Breast epithelium (tissue), 4 donors: ENCODE data around the gene LURAP1L. TPM values are rescaled to one million over a fixed set of nuclear protein-coding genes. Genes with fewer than 3 reads are reported as not detected.

ENCODE experiments used
- DNase-seq, 2 donors: peaks; one replicate each; pipeline ENCODE4 v3.0.0-alpha.2; 2019; ENCODE audit warnings: low spot score in 2 of 2
- H3K27ac ChIP-seq, 2 donors: fragments of 200-600 bp; sonication (generic) in 1 of 2; one replicate each; pipeline ENCODE4 v1.5.1; 2016 to 2019; ENCODE audit warnings: mild to moderate bottlenecking in 1 of 2
- H3K27me3 ChIP-seq, 2 donors: fragments of 200-600 bp; sonication (generic) in 1 of 2; one replicate each; pipeline versions ENCODE4 v1.5.1 to v1.6.0; 2017 to 2019; ENCODE audit warnings: control low read depth in 1 of 2, mild to moderate bottlenecking in 1 of 2
- H3K36me3 ChIP-seq: fragments of 200-600 bp; one replicate; pipeline ENCODE4 v1.5.1; 2019
- H3K4me1 ChIP-seq, 2 donors: fragments of 200-600 bp; sonication (generic); one replicate each; pipeline ENCODE4 v1.5.1; 2016 to 2019; ENCODE audit warnings: control low read depth in 1 of 2
- H3K4me3 ChIP-seq, 3 donors: fragments of 200-600 bp; sonication (generic); 1 replicate in 2 of 3; 2 replicates in 1 of 3; pipeline ENCODE4 v1.5.1; 2016 to 2019; ENCODE audit warnings: mild to moderate bottlenecking in 3 of 3, moderate library complexity in 2 of 3
- H3K9me3 ChIP-seq, 2 donors: fragments of 200-600 bp; sonication (generic) in 1 of 2; one replicate each; pipeline ENCODE4 v1.5.1; 2016 to 2019; ENCODE audit warnings: control low read depth in 1 of 2
- POLR2A ChIP-seq: fragments of 450-650 bp; IDR thresholded peaks from one replicate; pipeline ENCODE4 v1.6.1; 2016; ENCODE audit warnings: antibody characterized with exemption, mild to moderate bottlenecking, moderate library complexity
- POLR2AphosphoS5 ChIP-seq, 3 donors: sonication (generic); formaldehyde crosslinking; IDR thresholded peaks; one replicate each; pipeline ENCODE4 v1.6.1; 2017; ENCODE audit warnings: antibody characterized with exemption in 3 of 3
- intact Hi-C: fragments of 100-400 bp; cut with DNase I; formaldehyde crosslinking; loops from one replicate; pipeline ENCODE4 v1.15.1; 2023; ENCODE audit warnings: low total_unique reads
- total RNA-seq, 3 donors: library from RNA; depleted of rRNA; stranded (reverse); fragments of >200 nt; gene quantifications; one replicate each; pipeline ENCODE4 v1.1.0, GENCODE V29; 2016
- TF ChIP-seq, protein P1 (sequence below), 3 donors: fragments of 450-650 bp; IDR thresholded peaks; one replicate each; pipeline ENCODE4 v1.5.1; 2016 to 2017; ENCODE audit warnings: antibody characterized with exemption in 3 of 3, mild to moderate bottlenecking in 3 of 3, moderate library complexity in 3 of 3

LURAP1L gene
- total RNA-seq, 3 donors from 2014 or later = 12.3 to 25.2 (median 24.1) TPM

DNA sequence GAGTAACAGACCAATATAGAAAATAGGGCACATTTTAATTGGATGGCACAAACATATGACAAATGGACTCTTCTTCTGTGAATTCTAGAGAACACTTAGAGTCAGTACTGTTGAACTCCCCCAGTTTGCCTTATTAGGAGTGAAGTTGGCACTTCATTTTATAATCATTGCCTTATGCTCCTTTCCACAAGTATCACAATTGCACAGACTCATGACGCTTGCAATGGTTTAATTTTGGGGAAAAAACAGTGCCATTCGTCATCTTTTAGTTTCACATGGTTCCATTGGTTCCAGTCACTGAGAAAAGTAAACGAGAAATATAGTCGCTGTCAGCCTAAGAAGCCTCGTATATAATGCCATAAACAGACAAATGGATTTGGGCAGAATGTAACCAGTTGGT is 71.2 kb downstream of the LURAP1L start:
- no peaks in the 10 kb centered on the region for H3K36me3 ChIP-seq
- H3K4me3 ChIP-seq = no peak overlapping the region
- DNase-seq = no peak
- no peaks in the 10 kb centered on the region for H3K27me3 ChIP-seq
- intact Hi-C loops = no loop called here
- TF ChIP-seq, protein P1, sequence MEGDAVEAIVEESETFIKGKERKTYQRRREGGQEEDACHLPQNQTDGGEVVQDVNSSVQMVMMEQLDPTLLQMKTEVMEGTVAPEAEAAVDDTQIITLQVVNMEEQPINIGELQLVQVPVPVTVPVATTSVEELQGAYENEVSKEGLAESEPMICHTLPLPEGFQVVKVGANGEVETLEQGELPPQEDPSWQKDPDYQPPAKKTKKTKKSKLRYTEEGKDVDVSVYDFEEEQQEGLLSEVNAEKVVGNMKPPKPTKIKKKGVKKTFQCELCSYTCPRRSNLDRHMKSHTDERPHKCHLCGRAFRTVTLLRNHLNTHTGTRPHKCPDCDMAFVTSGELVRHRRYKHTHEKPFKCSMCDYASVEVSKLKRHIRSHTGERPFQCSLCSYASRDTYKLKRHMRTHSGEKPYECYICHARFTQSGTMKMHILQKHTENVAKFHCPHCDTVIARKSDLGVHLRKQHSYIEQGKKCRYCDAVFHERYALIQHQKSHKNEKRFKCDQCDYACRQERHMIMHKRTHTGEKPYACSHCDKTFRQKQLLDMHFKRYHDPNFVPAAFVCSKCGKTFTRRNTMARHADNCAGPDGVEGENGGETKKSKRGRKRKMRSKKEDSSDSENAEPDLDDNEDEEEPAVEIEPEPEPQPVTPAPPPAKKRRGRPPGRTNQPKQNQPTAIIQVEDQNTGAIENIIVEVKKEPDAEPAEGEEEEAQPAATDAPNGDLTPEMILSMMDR (IDR thresholded peaks at IDR 0.05) = no peak
- no peak for TF ChIP-seq POLR2AphosphoS5 (IDR thresholded peaks at IDR 0.05)
- TF ChIP-seq POLR2A = no peak
- no peaks in the 10 kb centered on the region for H3K4me1 ChIP-seq
- H3K9me3 ChIP-seq = no peaks in the 10 kb centered on the region
- H3K27ac ChIP-seq = no peak overlapping the region

DNA sequence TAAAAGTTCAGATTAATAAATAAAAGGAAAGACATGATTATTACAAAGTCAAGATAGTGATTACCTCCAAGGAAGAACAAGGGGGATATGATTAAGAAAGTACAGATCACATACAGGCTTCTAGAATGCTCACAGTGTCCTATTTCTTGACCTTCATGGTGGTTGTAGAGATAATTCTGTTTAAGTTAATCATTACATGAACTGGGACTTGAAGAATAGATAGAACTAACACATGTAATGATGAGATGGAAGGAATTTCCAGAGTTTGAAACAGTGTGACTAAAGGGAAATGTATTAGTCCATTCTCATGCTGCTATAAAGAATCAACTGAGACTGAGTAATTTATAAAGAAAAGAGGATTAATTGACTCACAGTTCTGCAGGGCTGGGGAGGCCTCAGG is 72.7 kb downstream of the LURAP1L start:
- no peak overlapping the region for H3K27ac ChIP-seq
- H3K27me3 ChIP-seq = no peaks in the 10 kb centered on the region
- no peaks in the 10 kb centered on the region for H3K4me1 ChIP-seq
- TF ChIP-seq POLR2A (no peak), POLR2AphosphoS5 (IDR thresholded peaks at IDR 0.05) (no peak)
- TF ChIP-seq, protein P1 (IDR thresholded peaks at IDR 0.05) = no peak
- intact Hi-C loops = no loop called here
- no peak overlapping the region for H3K4me3 ChIP-seq
- no peaks in the 10 kb centered on the region for H3K9me3 ChIP-seq
- no peak for DNase-seq
- no peaks in the 10 kb centered on the region for H3K36me3 ChIP-seq

DNA sequence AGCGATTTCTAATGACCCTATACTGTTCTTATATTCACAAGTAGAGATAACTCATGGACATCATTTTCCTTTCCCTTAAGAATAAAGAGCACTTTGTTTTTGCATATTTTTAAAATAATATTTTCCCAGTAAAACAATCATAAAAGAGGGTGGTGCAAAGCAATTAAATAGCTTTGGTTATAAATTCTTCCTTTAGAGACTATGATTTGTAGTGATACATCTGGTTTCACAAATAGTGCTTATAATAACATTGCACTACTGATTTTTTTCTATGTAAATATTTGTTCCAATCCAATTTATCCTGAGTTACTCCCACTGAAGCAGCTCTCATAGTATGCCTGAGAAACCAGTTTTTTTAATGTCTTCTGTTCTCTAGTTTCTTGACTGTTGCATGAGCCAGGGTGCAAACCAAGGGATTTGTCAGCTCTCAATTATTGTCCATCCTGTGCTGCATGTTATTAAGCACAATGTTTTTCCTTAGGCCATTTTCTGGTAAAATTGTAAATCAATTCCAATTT is 74.7 kb downstream of the LURAP1L start:
- TF ChIP-seq POLR2A = no peak
- TF ChIP-seq, protein P1 (IDR thresholded peaks at IDR 0.05) = no peak
- TF ChIP-seq POLR2AphosphoS5 (IDR thresholded peaks at IDR 0.05) = no peak
- peak overlapping the region in 1 of 2 donors; percentile 70 for H3K27ac ChIP-seq
- no peak overlapping the region for H3K4me3 ChIP-seq
- no peak for DNase-seq
- no peaks in the 10 kb centered on the region for H3K4me1 ChIP-seq
- no peaks in the 10 kb centered on the region for H3K27me3 ChIP-seq
- H3K9me3 ChIP-seq = no peaks in the 10 kb centered on the region
- H3K36me3 ChIP-seq = no peaks in the 10 kb centered on the region
- intact Hi-C loops = no loop called here

DNA sequence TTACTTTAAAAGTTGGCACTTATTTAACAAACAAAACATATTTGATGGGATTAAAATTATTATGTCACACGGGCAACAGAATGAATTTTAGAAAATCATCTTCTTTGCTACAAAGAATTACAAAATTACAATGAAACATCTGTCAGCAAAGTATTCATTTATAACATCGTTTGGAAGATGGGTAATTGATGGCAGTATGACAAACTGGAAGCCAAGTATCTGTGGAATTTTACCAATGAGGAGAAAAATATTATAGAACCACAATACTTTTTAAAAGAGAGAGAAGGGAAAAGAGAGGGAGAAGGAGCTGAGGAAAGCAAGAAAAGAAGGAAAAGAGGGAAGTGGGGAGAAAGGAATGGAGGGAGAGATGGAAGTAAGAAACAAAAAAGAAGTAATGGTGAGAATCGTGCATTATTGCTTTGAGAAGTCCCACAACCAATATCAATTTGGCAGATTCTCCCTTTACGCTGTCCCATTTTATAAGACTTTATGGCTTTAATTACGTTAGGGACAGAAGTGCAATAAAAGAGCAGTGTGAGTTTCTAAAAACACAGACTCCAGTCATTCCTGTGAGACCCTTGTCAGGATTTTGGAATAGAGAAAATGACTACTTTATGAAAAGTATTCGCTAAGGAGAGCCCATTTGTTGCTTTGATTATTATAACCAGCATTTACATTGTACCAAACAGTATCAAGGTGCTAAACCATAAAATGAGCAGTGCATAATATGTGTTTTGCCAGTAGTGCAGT is 76.7 kb downstream of the LURAP1L start:
- TF ChIP-seq POLR2A = no peak
- TF ChIP-seq, protein P1 (IDR thresholded peaks at IDR 0.05) = no peak
- TF ChIP-seq POLR2AphosphoS5 (IDR thresholded peaks at IDR 0.05) = no peak
- Histone ChIP-seq H3K4me3 (no peak overlapping the region), H3K9me3 (no peaks in the 10 kb centered on the region), H3K4me1 (no peaks in the 10 kb centered on the region), H3K27me3 (no peaks in the 10 kb centered on the region), H3K27ac (no peak overlapping the region), H3K36me3 (no peaks in the 10 kb centered on the region)
- no peak for DNase-seq
- intact Hi-C loops = no loop called here

- Histone ChIP-seq H3K9me3 (no peaks in the 10 kb centered on the region), H3K36me3 (no peaks in the 10 kb centered on the region), H3K27ac (no peak overlapping the region), H3K4me1 (no peaks in the 10 kb centered on the region), H3K4me3 (no peak overlapping the region), H3K27me3 (no peaks in the 10 kb centered on the region)
- intact Hi-C loops = no loop called here
- TF ChIP-seq POLR2AphosphoS5 (IDR thresholded peaks at IDR 0.05) (no peak), POLR2A (no peak)
- TF ChIP-seq, protein P1 (IDR thresholded peaks at IDR 0.05) = no peak
- DNase-seq = no peak
Measured at GRCh38 chr9:12853051-12853450, 78.2 kb downstream of the LURAP1L start.
